HL-60/S4 treated with phorbol 12-myristate 13-acetate at 8.2 ng/mL for 4 days and 3 days (cell line): ENCODE results near the gene TRPV3.
"Not testable (repeated sequence)": the region's sequence is repeated elsewhere in the genome, so short reads cannot be mapped to it uniquely, and the experiment has no call there.

Experiments
- in situ Hi-C: fragments of 300-500 bp; cut with MboI; formaldehyde crosslinking; loops from 2 replicates; pipeline ENCODE4 v1.15.0; 2022; ENCODE audit warnings: low sequenced_read_pairs

TRPV3 gene

GRCh38 chr17:3574231-3574630 is 16.6 kb upstream of the TRPV3 start:
- in situ Hi-C loops: no loop called here

- in situ Hi-C loops: no loop called here
These were observed 15.9 kb upstream of the TRPV3 start for GRCh38 chr17:3573246-3574100.

GRCh38 chr17:3572231-3572630 is 14.6 kb upstream of the TRPV3 start:
- in situ Hi-C loops: no loop called here

GRCh38 chr17:3571043-3571900 is 13.7 kb upstream of the TRPV3 start:
- in situ Hi-C loops: no loop called here

GRCh38 chr17:3569534-3570137 is 12.0 kb upstream of the TRPV3 start:
- in situ Hi-C loops: no loop called here

GRCh38 chr17:3566551-3566950 is 8.9 kb upstream of the TRPV3 start:
- in situ Hi-C loops: no loop called here

- in situ Hi-C loops: no loop called here
These were observed 7.5 kb upstream of the TRPV3 start for GRCh38 chr17:3565143-3565542.

- in situ Hi-C loops: not testable (repeated sequence)
These were observed 6.6 kb upstream of the TRPV3 start for GRCh38 chr17:3564241-3564640.

GRCh38 chr17:3559270-3559645 is 1.6 kb upstream of the TRPV3 start:
- in situ Hi-C loops: no loop called here

GRCh38 chr17:3558603-3559269 is 1.1 kb upstream of the TRPV3 start:
- in situ Hi-C loops: no loop called here

- in situ Hi-C loops: no loop called here
These were observed 470 bp downstream of the TRPV3 start for GRCh38 chr17:3556916-3557767.

GRCh38 chr17:3556239-3556915 is 1.2 kb downstream of the TRPV3 start:
- in situ Hi-C loops: no loop called here

- in situ Hi-C loops: no loop called here
These were observed 2.3 kb downstream of the TRPV3 start for GRCh38 chr17:3555189-3555796.

GRCh38 chr17:3554440-3554839 is 3.2 kb downstream of the TRPV3 start:
- in situ Hi-C loops: no loop called here

GRCh38 chr17:3553419-3554401 is 3.9 kb downstream of the TRPV3 start:
- in situ Hi-C loops: no loop called here

GRCh38 chr17:3552916-3553315 is 4.7 kb downstream of the TRPV3 start:
- in situ Hi-C loops: no loop called here

GRCh38 chr17:3551189-3551588 is 6.4 kb downstream of the TRPV3 start:
- in situ Hi-C loops: no loop called here

GRCh38 chr17:3549610-3550162 is 7.9 kb downstream of the TRPV3 start:
- in situ Hi-C loops: no loop called here
